ENCODE results near the gene ROPN1B.
"Not testable (repeated sequence)": the region's sequence is repeated elsewhere in the genome, so short reads cannot be mapped to it uniquely, and the experiment has no call there.

GRCh38 chr3:125984951-125985350 lies 16.0 kb downstream of the ROPN1B start:
- not testable (repeated sequence) for TF ChIP-seq CTCF, POLR2AphosphoS5, POLR2A (IDR thresholded peaks at IDR 0.05)

Data from prostate gland (tissue), 2 donors.